HG02678 (cell line): ENCODE results near the gene CYP2W1.
A peak's percentile ranks its signal among the peaks of the same experiment; 100 is the strongest.

Experiments used
- ATAC-seq: cut with Tn5 transposase; IDR thresholded peaks from one replicate; pipeline ENCODE4 v1.9.1; 2021; ENCODE audit warnings: mild to moderate bottlenecking, moderate library complexity; ENCODE audit not compliant: unreplicated experiment

Gene CYP2W1

GRCh38 chr7:966291-967069, 16.5 kb upstream of the CYP2W1 start:
- ATAC-seq = no peak

GRCh38 chr7:967361-968082, 15.5 kb upstream of the CYP2W1 start:
- ATAC-seq = no peak

GRCh38 chr7:968205-969105, 14.5 kb upstream of the CYP2W1 start:
- ATAC-seq = no peak

GRCh38 chr7:969403-969802, 13.6 kb upstream of the CYP2W1 start:
- no peak for ATAC-seq

- ATAC-seq = no peak
Observed at GRCh38 chr7:970744-971143, 12.2 kb upstream of the CYP2W1 start.

- ATAC-seq = no peak
Observed at GRCh38 chr7:972110-972509, 10.9 kb upstream of the CYP2W1 start.

GRCh38 chr7:972676-973309, 10.2 kb upstream of the CYP2W1 start:
- no peak for ATAC-seq

GRCh38 chr7:973312-973711, 9.7 kb upstream of the CYP2W1 start:
- ATAC-seq = no peak

GRCh38 chr7:974172-974571, 8.8 kb upstream of the CYP2W1 start:
- no peak for ATAC-seq

- peak; percentile 75 for ATAC-seq
Observed at GRCh38 chr7:974820-975681, 7.9 kb upstream of the CYP2W1 start, which contains the start of gene COX19. Gene COX19, minus strand, starts transcription at chr7:975549. Its CDS starts 40 bp downstream, at chr7:975509.

GRCh38 chr7:975702-976473, 7.1 kb upstream of the CYP2W1 start:
- no peak for ATAC-seq

- no peak for ATAC-seq
Observed at GRCh38 chr7:976901-977325, 6.1 kb upstream of the CYP2W1 start.

GRCh38 chr7:977326-978048, 5.5 kb upstream of the CYP2W1 start:
- ATAC-seq = no peak

GRCh38 chr7:978049-978346, 5.0 kb upstream of the CYP2W1 start:
- ATAC-seq = no peak

- no peak for ATAC-seq
Observed at GRCh38 chr7:978416-979091, 4.4 kb upstream of the CYP2W1 start.

GRCh38 chr7:979151-979550, 3.8 kb upstream of the CYP2W1 start:
- no peak for ATAC-seq

GRCh38 chr7:979886-980571, 3.0 kb upstream of the CYP2W1 start:
- ATAC-seq = no peak
